SKM-1 treated with dmso at 0.1 percent for 144 hours (cell line): ENCODE data around the gene TBX15.
"Not testable (repeated sequence)": the region's sequence is repeated elsewhere in the genome, so short reads cannot be mapped to it uniquely, and the experiment has no call there.

Experiments used
- DNase-seq: peaks from one replicate; lab custom pipeline; 2025; ENCODE audit not compliant: unreplicated experiment; lab: John Stamatoyannopoulos, UW

Gene TBX15

DNA sequence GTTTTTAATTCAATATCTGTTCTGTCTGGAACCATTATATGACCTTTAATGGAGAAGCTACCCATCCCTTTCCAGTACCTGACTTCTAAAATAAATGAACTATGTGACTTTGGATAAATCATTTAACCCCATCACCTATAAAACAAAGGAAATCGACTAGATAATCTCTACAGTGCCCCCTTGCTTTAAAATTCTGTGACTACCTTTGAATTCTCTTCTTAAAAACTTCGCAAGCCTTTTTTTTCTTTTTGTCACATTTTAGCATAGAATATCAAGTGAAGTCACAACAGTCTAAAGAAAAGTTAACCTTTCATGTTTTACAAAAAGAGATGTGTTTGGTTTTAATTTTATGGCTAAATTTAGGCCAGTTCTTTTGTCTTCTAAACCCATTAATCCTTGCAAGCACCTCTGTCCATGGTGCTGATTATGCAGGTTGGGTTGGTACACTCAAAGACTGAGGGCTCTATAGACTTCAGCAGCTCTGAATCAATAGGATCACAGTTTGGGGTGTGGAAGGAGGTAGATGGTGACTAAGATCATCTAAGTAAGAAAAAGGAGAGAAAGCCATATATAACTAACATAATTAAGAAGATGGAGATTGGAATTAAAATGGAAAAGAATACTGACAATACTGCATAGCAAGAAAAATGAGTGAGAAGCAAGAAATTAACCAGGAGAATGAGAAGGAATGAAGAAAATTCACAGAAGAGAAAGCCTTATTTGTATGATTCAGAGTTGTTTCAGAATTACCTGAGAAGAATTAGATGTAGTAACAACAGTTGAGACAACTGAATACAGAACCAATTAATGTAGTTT is 59.2 kb downstream of the TBX15 start:
- no peak for DNase-seq

DNA sequence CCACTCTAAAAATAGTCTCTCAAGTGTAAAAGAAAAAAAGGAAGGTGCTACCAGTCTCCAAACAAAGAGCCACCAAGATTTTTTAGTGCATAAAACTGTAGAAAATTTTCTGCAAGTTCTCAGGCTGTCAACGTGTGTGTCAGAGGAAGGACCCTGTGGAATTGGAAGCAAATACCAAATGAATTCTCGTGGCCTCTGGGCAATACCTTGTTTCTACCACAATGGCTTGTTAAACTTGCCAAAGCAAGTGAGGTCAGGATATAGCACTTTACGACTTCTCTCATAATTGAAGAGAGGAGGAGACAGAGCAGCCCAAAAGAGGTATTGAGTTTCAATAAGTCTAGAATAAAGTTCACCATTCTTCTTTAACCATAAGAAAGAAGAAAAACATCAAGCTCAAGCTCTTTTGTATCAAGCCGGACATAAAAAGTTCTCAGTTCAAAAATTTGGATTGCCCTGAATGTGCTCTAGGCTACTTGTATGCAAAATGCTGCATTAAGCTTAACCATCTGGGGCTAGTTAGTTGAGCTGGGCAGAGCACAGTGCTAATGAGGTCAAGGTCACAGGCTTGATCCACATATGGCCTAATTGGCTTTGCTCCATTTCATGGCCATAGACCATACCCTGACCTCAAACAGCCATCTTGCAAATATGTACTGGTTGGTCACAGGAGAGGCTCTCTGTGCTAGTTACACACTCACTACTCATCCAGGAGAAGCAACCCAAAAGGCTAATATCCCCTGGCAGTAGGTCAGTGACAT is 60.5 kb downstream of the TBX15 start:
- DNase-seq = no peak

DNA sequence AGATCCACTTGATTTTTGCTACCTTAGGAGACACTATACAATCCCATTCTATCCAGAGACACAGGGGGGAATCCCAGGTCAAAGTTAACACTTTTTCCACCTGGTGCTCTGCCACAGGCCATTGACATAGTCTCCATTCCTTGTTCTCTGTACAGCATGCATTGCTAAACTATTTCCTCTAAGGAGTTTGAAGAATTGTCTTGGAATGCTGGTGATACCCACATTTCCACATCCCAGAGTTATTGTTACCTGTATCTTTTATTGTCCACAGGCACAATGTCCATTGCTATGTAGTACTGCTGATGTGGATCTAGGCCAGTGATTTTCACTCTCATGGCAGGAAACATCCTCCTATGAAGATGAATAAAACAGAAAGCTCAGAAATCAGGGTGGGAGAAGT is 61.9 kb downstream of the TBX15 start:
- DNase-seq = no peak

DNA sequence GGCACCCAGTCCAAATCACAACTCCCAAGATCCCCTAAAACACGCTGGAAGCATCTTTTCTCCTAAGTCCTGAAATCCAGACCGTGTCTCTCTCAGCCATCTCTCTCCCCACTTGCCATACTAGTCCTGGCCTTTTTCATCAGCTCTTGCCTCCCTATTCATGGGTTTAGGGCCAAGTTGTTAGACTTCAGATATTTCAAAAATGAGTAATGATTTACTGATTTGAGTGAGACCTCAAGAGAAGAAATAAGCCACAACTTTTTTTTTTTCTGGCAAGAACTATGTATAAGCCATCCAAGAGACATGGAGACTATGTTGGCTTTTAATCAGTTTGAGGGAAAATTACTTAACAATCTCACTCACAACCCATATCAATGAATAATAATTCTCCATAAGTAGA is 62.5 kb downstream of the TBX15 start:
- DNase-seq = no peak

DNA sequence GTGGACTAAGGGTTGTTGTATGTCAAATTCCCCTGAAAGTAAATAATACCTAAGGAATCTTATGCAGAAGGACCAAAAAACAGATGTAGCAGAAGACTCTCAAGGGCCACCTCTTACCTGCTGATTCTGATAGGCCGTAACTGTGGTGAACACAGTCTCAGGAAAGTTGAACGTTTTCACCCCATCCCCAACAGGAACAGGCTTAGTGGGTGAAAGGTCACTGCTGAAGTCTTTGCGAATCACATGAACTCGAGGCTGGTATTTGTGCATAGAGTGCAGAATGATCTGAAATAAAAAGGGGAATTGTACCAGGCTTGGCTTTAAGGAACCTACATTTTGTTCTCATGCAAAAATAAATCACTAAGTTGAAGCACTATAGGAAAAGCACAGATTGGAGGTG is 64.8 kb downstream of the TBX15 start:
- DNase-seq = no peak

DNA sequence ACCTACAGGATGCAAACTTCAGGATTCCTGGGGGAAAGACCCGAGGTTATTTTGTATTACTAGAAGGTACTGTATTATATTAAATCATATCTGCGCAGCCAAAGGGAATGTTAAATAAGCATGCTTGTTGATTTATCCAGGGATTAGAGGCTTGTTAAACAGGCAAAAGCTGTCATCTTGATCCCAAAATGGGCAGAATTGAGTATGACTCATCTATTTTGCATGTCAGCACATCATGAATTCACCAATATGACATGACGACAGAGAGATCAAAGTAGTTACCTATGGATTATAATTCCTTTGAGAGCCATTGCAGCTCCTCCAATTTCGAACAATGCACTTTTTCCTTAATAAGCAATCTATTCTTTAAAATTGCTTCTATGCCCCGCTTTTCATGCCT is 66.1 kb downstream of the TBX15 start:
- DNase-seq = no peak

DNA sequence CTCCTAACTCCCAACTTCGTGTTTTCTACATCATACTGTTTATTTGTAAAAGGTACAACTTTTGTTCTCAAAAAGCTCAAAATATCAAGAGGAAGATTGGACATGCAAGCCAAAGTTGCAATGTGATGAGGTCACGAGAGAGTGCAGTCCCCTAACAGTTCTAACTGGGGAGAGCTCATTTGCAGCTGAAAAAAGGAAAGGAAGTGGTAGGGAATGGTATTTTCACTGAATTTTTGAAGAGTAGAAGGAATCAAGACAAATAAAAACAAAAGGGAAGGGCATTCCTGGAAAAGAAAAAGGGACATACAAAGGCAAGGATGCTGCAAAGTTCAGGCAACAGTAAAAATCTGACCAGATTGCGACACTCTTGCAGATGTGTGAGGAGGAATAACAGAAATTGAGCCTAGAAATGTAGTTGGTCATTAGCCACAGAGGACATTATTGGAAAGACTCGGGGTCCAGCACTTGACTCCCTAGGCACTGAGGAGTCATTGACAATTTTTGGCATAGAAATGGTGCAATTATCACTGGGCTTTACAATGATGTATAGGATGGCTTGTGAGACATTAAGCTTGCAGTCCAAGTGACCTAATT is 67.9 kb downstream of the TBX15 start:
- no peak for DNase-seq

DNA sequence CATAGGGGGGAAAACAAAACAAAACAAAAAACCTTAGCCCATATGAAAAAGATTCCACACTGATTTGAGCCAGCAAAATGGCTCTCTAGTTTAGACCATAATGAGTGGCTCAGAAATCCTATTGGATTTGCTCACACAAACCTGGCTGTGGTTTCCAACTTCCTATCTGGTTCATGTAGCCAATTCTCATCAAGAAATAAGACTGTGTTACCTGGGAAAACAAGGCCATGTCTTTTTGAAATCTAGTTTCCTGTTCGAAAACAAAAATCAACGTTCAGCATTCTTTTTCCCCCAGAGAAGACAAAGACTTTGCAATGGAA is 69.2 kb downstream of the TBX15 start:
- no peak for DNase-seq

DNA sequence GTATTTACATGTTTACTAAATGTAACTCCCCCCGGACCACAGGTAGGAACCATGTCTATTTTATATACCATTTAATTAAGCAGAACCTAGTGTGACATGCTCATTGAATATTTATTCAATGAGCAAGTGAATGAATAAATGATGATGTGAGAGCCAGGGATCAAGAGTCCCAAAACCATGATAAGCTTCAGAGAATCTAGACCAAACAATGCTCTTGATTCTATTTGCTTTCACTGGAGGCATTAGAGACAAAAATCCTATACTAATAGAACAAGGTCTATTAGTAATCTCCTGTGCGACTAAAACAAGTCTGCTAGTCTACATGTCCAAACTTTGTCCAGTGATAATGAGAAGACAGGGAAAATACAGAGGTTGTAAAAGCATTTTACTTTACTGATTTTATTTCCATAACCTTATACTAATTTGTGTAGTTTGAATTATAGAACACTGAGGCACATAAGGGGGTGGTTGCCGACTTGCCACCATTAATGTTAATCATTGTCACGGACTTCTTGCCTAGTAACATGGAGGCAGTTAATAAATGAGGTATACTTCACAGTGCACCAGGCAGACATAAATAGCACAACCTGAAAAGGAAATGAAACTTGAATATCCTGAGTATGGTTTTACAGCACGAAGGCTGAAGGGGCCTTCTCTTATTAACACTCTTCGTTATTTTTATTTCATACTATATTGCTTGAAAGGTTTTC is 69.8 kb downstream of the TBX15 start:
- DNase-seq = no peak

DNA sequence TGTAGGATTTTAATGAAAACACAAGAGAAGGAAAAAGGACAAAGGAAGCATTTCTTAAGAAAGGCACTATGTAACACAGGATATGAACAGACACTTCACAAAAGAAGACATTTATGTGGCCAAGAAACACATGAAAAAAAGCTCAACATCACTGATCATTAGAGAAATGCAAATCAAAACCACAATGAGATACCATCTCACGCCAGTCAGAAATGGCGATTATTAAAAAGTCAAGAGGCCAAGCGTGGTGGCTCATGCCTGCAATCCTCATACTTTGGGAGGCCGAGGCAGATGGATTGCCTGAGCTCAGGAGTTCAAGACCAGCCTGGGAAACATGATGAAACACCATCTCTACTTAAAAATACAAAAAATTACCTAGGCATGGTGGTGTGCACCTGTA is 71.8 kb downstream of the TBX15 start:
- not testable (repeated sequence) for DNase-seq

DNA sequence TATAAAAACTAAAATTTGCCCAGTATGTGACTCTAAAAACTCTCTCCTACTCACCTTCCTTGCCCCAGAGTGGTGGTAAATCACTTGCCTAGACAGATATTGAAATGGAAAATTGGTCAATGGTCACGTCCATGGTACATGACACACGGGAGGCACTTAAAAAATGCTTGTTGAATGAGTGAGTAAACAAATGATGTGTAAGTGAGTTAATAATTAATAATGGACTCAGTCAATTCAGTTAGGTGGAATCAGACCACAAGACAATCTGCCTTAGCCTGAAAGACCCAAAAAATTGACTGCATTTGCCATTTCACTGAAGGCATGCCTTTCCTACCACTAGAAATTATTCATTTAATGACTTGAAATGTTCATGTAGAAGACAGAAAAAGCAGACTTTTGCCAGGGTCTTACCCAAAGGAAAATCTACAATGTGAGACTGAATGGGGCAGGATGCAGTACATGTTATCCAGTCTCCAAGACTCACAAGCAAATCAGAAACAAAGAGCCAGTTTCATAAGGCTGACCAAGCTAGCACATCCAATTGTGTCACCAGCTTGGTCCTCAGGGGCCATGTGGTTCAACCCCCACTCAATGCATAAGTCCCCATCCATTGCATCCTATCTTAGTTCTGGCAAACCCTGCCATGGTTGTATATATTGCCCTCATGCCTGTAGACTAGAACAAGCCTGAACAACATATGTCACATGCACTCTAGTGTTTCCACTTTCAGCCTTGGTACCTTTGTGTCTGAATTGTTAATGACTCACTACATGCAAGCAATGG is 73.6 kb downstream of the TBX15 start:
- no peak for DNase-seq

DNA sequence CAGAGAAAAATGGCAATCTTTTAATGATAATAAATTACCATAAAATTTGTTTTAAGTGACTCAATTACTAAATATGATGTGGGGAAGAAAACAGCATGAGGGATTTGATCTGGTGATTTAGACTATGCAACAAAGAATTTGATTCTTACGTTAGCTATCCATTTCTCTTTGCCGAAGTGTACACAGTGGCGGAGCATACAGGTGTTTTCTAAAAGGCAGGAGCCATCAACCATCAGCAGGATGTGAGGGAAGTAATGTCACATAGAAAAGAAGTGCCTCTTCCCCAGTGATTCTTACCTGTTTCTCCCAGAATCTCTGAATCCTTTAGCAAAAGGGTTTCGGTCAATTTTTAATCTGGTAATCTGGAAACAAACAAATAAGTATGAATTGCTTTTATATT is 74.3 kb downstream of the TBX15 start:
- DNase-seq = no peak

DNA sequence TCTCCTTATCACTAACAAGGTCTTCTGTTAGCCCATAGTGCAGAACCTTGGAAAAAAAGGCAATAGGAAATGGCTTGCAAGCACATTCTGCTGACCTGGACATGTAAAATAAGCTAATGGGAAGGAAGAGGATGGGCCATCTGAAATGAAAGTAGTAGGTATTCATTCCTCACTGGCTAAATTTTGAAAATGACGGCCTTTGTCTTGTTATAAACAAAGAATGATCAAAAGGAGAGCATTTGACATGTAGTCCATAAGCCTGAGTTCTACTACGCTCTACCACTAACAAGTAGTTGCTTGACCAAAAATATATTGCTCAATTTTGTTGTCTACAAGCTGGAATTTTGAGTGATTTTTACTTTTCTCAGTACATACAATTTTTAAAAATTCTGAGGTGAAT is 75.6 kb downstream of the TBX15 start:
- DNase-seq = no peak

DNA sequence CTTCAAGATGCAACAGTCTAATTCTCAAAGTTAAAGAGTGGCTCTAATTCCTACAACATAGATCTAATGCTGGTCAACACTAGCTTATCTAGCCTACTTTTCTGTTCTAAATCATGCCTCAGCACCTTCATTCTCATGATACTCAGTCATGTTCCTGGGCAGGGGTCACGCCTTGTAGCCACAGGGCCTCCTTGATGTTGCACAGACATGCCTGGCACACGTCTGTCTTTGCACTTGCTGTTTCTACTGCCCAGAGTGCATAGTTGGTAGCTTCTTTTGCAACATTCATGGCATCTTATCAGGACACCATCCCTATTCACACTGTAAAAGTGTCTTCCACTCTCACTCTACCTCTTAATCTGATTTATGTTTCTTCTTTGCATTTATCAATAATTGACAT is 76.6 kb downstream of the TBX15 start:
- DNase-seq = no peak

DNA sequence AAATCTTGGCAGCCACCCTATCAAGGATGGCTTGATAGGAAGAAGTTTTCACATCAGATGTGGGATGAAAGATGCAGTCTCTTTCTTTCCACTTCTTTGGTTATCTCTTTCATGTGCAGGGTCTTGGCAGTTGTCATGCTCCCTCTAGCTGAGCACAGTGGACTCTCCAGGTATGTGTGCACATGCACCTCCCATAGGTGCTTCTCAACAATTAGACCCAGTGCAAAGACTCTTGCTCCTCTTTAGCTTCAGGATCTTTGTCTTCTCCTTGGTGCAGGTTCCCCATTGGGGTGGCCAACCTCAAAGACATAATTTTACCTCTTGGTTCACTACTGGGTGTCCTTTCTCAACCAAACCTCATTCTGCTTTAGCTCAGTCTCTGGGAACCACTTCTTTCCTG is 80.7 kb downstream of the TBX15 start:
- DNase-seq = no peak

DNA sequence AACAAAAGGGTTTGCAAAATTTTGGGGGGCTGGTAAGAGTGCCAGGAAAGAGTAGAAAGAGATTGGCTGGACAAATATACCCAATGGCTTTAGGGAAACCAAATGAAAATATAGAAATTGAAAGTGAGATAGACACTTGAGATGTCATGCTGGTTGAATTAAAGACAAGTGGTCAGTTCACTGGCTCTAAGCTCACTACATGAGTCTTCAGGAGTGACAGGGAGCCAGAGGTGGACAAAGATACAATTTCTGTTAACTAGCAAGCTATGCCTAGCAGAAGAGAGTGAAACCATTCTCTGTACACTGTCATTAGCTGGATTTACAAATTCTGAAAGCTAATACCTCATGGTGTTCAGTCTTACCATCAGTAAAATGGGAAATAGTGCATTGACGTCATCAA is 82.5 kb downstream of the TBX15 start:
- DNase-seq = no peak

DNA sequence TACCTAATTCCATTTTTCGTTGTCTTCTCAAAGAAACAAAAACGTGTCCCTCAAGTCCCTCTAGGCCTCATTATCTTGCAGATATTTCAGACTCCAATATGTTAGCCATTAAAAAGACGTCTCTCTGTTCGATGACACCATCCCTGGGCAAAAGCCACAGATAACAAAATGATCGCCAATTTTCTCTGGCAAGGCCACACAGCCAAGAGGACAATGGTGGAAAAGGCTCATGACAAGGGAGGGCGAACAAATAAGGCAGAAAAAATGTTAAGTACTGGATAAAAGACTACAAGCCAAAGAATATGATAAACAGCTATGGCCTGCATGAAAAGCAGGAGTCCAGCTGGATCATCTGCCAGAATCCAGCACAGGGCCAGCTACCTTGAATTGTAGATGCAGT is 82.9 kb downstream of the TBX15 start:
- DNase-seq = no peak

DNA sequence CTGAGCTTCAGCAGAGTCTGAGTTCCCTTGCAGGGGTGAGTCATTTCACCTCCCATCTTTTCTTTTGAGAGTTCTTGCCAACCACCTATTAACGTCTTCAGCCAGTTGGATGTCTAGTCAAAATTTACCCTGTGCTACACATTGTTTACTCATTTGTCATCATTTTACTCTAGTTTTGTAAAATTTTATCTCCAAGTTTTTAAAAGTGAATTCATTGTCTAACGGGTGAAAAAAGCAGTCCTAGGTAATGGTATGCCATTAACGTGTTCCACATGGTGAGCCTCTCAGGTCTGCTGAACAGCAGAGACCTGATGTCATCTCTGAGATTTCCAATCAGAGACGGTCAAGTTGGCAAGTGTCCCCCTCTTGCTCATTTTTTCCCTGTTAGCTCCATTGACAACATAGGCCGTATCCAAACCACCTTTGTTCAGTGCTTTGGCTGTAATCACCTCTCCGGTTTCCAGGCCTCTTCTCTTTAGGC is 85.4 kb downstream of the TBX15 start:
- no peak for DNase-seq

DNA sequence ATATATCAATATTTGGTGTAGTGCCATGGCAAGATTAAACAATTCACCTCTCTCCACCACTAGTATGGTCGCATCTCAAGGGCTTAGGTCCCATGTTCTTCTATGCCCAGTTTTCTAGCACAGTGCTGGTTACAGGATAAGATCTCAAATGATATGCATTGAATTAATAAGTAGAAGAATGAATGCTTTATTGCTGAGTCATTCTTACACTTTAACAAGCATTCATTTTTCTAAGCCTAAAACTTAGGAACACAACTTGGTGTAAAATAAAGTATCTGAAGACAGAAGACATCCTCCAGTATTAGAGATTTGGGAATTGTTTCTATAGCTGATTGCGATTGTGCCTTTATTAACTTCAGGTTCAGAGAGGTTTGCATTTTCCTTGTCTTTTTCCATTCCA is 85.8 kb downstream of the TBX15 start:
- DNase-seq = no peak

DNA sequence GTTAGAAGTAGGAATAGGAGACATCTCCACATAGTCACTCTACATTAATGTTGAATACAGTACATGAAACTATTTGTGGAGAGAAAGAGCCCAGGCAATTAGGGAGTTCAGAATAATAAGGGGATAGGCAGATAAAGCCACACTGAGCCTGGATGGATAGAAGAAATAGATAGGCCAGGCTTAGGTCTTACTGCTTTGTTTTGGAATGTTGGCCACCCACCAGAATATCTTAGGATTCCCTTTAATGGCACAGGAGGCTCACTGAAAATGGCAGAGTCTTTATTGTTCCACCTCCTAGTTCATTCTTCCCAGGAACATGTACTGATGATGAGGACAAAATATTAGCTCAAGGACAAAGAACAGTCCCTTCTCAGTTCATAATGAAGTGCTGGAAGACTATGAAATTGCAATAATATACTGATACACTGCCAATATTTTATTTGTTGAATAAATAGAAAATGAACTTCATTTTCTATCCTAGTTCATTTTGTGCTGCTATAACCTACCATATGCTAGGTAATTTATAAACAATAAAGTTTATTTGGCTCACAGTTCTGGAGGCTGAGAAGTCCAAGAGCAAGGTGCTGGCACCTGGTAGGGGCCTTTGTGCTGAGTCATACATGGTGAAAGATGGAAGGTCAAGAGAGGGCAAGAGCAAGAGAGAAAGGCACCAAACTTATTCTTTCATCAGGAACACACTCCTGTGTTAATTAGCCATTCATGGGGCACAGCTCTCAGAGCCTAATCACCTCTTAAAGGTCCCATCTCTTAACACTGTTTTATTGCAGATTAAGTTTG is 87.3 kb downstream of the TBX15 start:
- DNase-seq = no peak
